ENCODE measurements around the gene KCNS1.
A peak's percentile ranks its signal among the peaks of the same experiment; 100 is the strongest.

The KCNS1 gene

GRCh38 chr20:45051204-45052060 is 49.5 kb downstream of the KCNS1 start:
- no peak for DNase-seq (ENCODE audit: low read depth, low spot score)

- no peak for DNase-seq (ENCODE audit: low read depth, low spot score)
Measured at GRCh38 chr20:45049904-45050471, 50.9 kb downstream of the KCNS1 start.

- DNase-seq (ENCODE audit: low read depth, low spot score) = no peak
Measured at GRCh38 chr20:45049438-45049837, 51.5 kb downstream of the KCNS1 start.

GRCh38 chr20:45047581-45048119 is 53.3 kb downstream of the KCNS1 start:
- no peak for DNase-seq (ENCODE audit: low read depth, low spot score)

GRCh38 chr20:45044601-45045000 is 56.3 kb downstream of the KCNS1 start:
- no peak for DNase-seq (ENCODE audit: low read depth, low spot score)

- peak; percentile 20 for DNase-seq (ENCODE audit: low read depth, low spot score)
Measured at GRCh38 chr20:45044084-45044573, 56.8 kb downstream of the KCNS1 start.

- no peak for DNase-seq (ENCODE audit: low read depth, low spot score)
Measured at GRCh38 chr20:45042978-45043377, 57.9 kb downstream of the KCNS1 start.

Data from activated CD4-positive, CD25-positive, alpha-beta regulatory T cell treated with anti-CD3 and anti-CD28 coated beads, Interleukin-2, amount 50 U/mL, for 16 hours (primary cell).